H9 (cell line): ENCODE results near the gene PKP3. TPM values are rescaled to one million over a fixed set of nuclear protein-coding genes. Genes with fewer than 3 reads are reported as not detected.
A peak's percentile ranks its signal among the peaks of the same experiment; 100 is the strongest.

Experiments used
- DNase-seq: peaks from one replicate; pipeline ENCODE4 v3.0.0-alpha.2; 2017
- H2AFZ ChIP-seq: one replicate; pipeline ENCODE4 v1.6.1; 2013; ENCODE audit warnings: mild to moderate bottlenecking, low read length, control low read depth, moderate library complexity
- H2AK5ac ChIP-seq: 2 replicates; pipeline ENCODE4 v1.6.1; 2013; ENCODE audit warnings: low read length, control low read depth, mixed read lengths; ENCODE audit not compliant: insufficient read length
- H2BK120ac ChIP-seq: one replicate; pipeline ENCODE4 v1.6.1; 2013; ENCODE audit warnings: low read depth, mild to moderate bottlenecking, low read length, control low read depth, inconsistent platforms; ENCODE audit not compliant: poor library complexity, severe bottlenecking
- H2BK12ac ChIP-seq: 2 replicates; pipeline ENCODE4 v1.6.1; 2013; ENCODE audit warnings: low read length, control low read depth, mixed read lengths, low read depth; ENCODE audit not compliant: insufficient read length
- H2BK15ac ChIP-seq: 2 replicates; pipeline ENCODE4 v1.6.1; 2013; ENCODE audit warnings: low read depth, low read length, control low read depth
- H2BK20ac ChIP-seq: one replicate; pipeline ENCODE4 v1.6.1; 2013; ENCODE audit warnings: low read depth, mild to moderate bottlenecking, low read length, control low read depth, inconsistent platforms; ENCODE audit not compliant: poor library complexity, severe bottlenecking
- H2BK5ac ChIP-seq: 2 replicates; pipeline ENCODE4 v1.6.1; 2013; ENCODE audit warnings: low read length, control low read depth, mixed read lengths; ENCODE audit not compliant: insufficient read length
- H3K14ac ChIP-seq: 2 replicates; pipeline ENCODE4 v1.6.1; 2013; ENCODE audit warnings: low read length, control low read depth; ENCODE audit not compliant: insufficient read depth
- H3K18ac ChIP-seq: 2 replicates; pipeline ENCODE4 v1.6.1; 2013; ENCODE audit warnings: low read depth, mild to moderate bottlenecking, mixed read lengths, low read length, control low read depth; ENCODE audit not compliant: insufficient read length
- H3K23ac ChIP-seq: 2 replicates; pipeline ENCODE4 v1.6.1; 2013; ENCODE audit warnings: low read length, control low read depth, mixed read lengths, low read depth; ENCODE audit not compliant: insufficient read length
- H3K23me2 ChIP-seq: 2 replicates; pipeline ENCODE4 v1.6.1; 2013; ENCODE audit warnings: low read depth, mild to moderate bottlenecking, mixed read lengths, low read length, control low read depth; ENCODE audit not compliant: insufficient read length, poor library complexity, severe bottlenecking
- H3K27ac ChIP-seq: 2 replicates; pipeline ENCODE4 v1.5.1; 2013; ENCODE audit warnings: low read length, control low read depth, mixed read lengths, low read depth; ENCODE audit not compliant: insufficient read length
- H3K27me3 ChIP-seq: 2 replicates; pipeline ENCODE4 v1.6.1; 2013; ENCODE audit warnings: low read length, control low read depth, inconsistent platforms; ENCODE audit not compliant: insufficient read depth
- H3K4ac ChIP-seq: 2 replicates; pipeline ENCODE4 v1.6.1; 2013; ENCODE audit warnings: low read depth, mild to moderate bottlenecking, control low read depth, inconsistent platforms, low read length, moderate library complexity
- H3K4me1 ChIP-seq: 2 replicates; pipeline ENCODE4 v1.6.1; 2013; ENCODE audit warnings: low read length, control low read depth, inconsistent platforms; ENCODE audit not compliant: insufficient read depth
- H3K4me2 ChIP-seq: 2 replicates; pipeline ENCODE4 v1.6.1; 2013; ENCODE audit warnings: low read length, control low read depth, mixed read lengths; ENCODE audit not compliant: insufficient read length, insufficient read depth
- H3K56ac ChIP-seq: 2 replicates; pipeline ENCODE4 v1.6.1; 2013; ENCODE audit warnings: low read depth, mild to moderate bottlenecking, mixed read lengths, low read length, control low read depth; ENCODE audit not compliant: insufficient read length
- H3K79me1 ChIP-seq: 2 replicates; pipeline ENCODE4 v1.6.1; 2013; ENCODE audit warnings: low read depth, mild to moderate bottlenecking, moderate library complexity, low read length, control low read depth, inconsistent platforms; ENCODE audit not compliant: insufficient read depth, poor library complexity, severe bottlenecking
- H3K79me2 ChIP-seq: 2 replicates; pipeline ENCODE4 v1.6.1; 2013; ENCODE audit warnings: low read length, control low read depth, inconsistent platforms; ENCODE audit not compliant: insufficient read depth
- H3K9ac ChIP-seq: 2 replicates; pipeline ENCODE4 v1.6.1; 2013; ENCODE audit warnings: low read length, control low read depth, mixed read lengths; ENCODE audit not compliant: insufficient read length; ENCODE audit errors: extremely low read depth
- H3K9me3 ChIP-seq: one replicate; pipeline ENCODE4 v1.6.1; 2013; ENCODE audit warnings: low read depth, low read length, inconsistent platforms; ENCODE audit not compliant: control insufficient read depth
- H3T11ph ChIP-seq: one replicate; pipeline ENCODE4 v1.6.1; 2013; ENCODE audit warnings: mild to moderate bottlenecking, low read length, control low read depth, inconsistent platforms
- H4K20me1 ChIP-seq: one replicate; pipeline ENCODE4 v1.6.1; 2013; ENCODE audit not compliant: control insufficient read depth, insufficient read length, insufficient read depth
- H4K5ac ChIP-seq: 2 replicates; pipeline ENCODE4 v1.6.1; 2013; ENCODE audit warnings: low read depth, mild to moderate bottlenecking, mixed read lengths, low read length, control low read depth; ENCODE audit not compliant: insufficient read length
- H4K8ac ChIP-seq: replicated peaks from 2 replicates; pipeline ENCODE4 v1.6.1; 2013; ENCODE audit warnings: low read length, control low read depth, mixed read lengths, low read depth; ENCODE audit not compliant: insufficient read length
- H4K91ac ChIP-seq: 2 replicates; pipeline ENCODE4 v1.6.1; 2013; ENCODE audit warnings: low read depth, mild to moderate bottlenecking, moderate library complexity, mixed read lengths, low read length, control low read depth; ENCODE audit not compliant: insufficient read length
- H3K27ac Mint-ChIP-seq, 3 experiments: 2 replicates in 2 of 3; 3 replicates in 1 of 3; pipeline ENCODE4 v1.8.0; 2020 to 2021; ENCODE audit warnings: mixed read lengths in 3 of 3, mild to moderate bottlenecking in 1 of 3, moderate library complexity in 1 of 3
- H3K27me3 Mint-ChIP-seq: 2 replicates; pipeline ENCODE4 v1.8.0; 2021; ENCODE audit warnings: low read depth, mild to moderate bottlenecking, moderate library complexity, mixed read lengths
- H3K36me3 Mint-ChIP-seq, 3 experiments: 2 replicates in 2 of 3; 3 replicates in 1 of 3; pipeline ENCODE4 v1.8.0; 2020 to 2021; ENCODE audit warnings: low read depth in 3 of 3, mixed read lengths in 3 of 3; ENCODE audit not compliant: insufficient read depth in 1 of 3
- H3K4me1 Mint-ChIP-seq, 2 experiments: 2 replicates each; pipeline ENCODE4 v1.8.0; 2020; ENCODE audit warnings: mixed read lengths in 2 of 2
- H3K4me3 Mint-ChIP-seq, 2 experiments: 2 replicates in 1 of 2; 3 replicates in 1 of 2; pipeline ENCODE4 v1.8.0; 2020 to 2021; ENCODE audit warnings: mild to moderate bottlenecking in 2 of 2, mixed read lengths in 2 of 2, moderate library complexity in 1 of 2
- H3K9me3 Mint-ChIP-seq, 2 experiments: 2 replicates in 1 of 2; 3 replicates in 1 of 2; pipeline ENCODE4 v1.8.0; 2020; ENCODE audit warnings: mild to moderate bottlenecking in 2 of 2, mixed read lengths in 2 of 2, moderate library complexity in 1 of 2
- CTCF ChIP-seq: fragments of 200-600 bp; sonication (generic); conservative IDR thresholded peaks from 3 replicates; pipeline ENCODE4 v1.8.0; 2021; ENCODE audit warnings: antibody characterized with exemption, mild to moderate bottlenecking
- WGBS: extraction: QIAGEN DNeasy Blood & Tissue Kit; methylation state at CpG from one replicate; pipeline ENCODE4 v1.1.7; 2013; ENCODE audit warnings: missing lambda C conversion rate, low lambda C conversion rate, mixed read lengths; ENCODE audit not compliant: insufficient read length; ENCODE audit errors: extremely low coverage; 5-methylcytosine and 5-hydroxymethylcytosine counted together
- total RNA-seq: library from RNA; stranded (reverse); gene quantifications from 2 replicates; pipeline ENCODE4 v1.2.1, GENCODE V29; 2021

Gene PKP3
- total RNA-seq, 1 experiment from 2014 or later = 41.7 TPM

GRCh38 chr11:358129-358800 is 35.7 kb upstream of the PKP3 start:
- H3K79me2 ChIP-seq = no peaks in the 10 kb centered on the region
- no peak overlapping the region for H2BK15ac ChIP-seq
- no peaks in the 10 kb centered on the region for H3K4me1 ChIP-seq
- H3K27ac Mint-ChIP-seq = no peak overlapping the region
- H3T11ph ChIP-seq = no peak overlapping the region
- no peak overlapping the region for H3K4me3 Mint-ChIP-seq
- no peak overlapping the region for H3K27ac ChIP-seq
- no peaks in the 10 kb centered on the region for H3K23me2 ChIP-seq
- WGBS = no CpG with 5 or more reads among the region's 34 CpGs
- no peaks in the 10 kb centered on the region for H3K79me1 ChIP-seq
- H3K27me3 Mint-ChIP-seq = peaks cover 23% of the 10 kb centered on the region
- no peaks in the 10 kb centered on the region for H4K20me1 ChIP-seq
- peaks cover 6 to 13% (median 10%) of the 10 kb centered on the region in 3 experiments; a peak in 5 of 7 replicates for H3K36me3 Mint-ChIP-seq
- H3K18ac ChIP-seq = no peak overlapping the region
- no peak overlapping the region for H4K5ac ChIP-seq
- H2AFZ ChIP-seq = no peak overlapping the region
- no peak overlapping the region for H2BK20ac ChIP-seq
- no peak for TF ChIP-seq CTCF
- DNase-seq = peak; percentile 31
- peaks cover 8% of the 10 kb centered on the region for H3K9me3 ChIP-seq
- peaks cover 11 to 15% of the 10 kb centered on the region in 2 experiments for H3K4me1 Mint-ChIP-seq
- H3K4ac ChIP-seq = no peak overlapping the region
- no peak overlapping the region for H3K23ac ChIP-seq
- H3K4me2 ChIP-seq = no peak overlapping the region
- H2AK5ac ChIP-seq = no peak overlapping the region
- peaks cover 31% of the 10 kb centered on the region in 2 experiments for H3K9me3 Mint-ChIP-seq
- H3K9ac ChIP-seq = no peak overlapping the region
- H2BK120ac ChIP-seq = no peak overlapping the region
- no peak overlapping the region for H4K8ac ChIP-seq
- no peak overlapping the region for H4K91ac ChIP-seq
- H3K56ac ChIP-seq = no peak overlapping the region
- no peak overlapping the region for H2BK5ac ChIP-seq
- H3K14ac ChIP-seq = no peak overlapping the region
- no peaks in the 10 kb centered on the region for H3K27me3 ChIP-seq
- H2BK12ac ChIP-seq = no peak overlapping the region
